ENCODE measurements around the gene ADAMTSL2. TPM values are rescaled to one million over a fixed set of nuclear protein-coding genes. Genes with fewer than 3 reads are reported as not detected.
A peak's percentile ranks its signal among the peaks of the same experiment; 100 is the strongest.

The ADAMTSL2 gene
- total RNA-seq, 1 donor from 2014 or later: not detected

- no peaks in the 10 kb centered on the region for H3K36me3 Mint-ChIP-seq (ENCODE audit: low read depth)
- no peak overlapping the region for H3K27ac Mint-ChIP-seq
- H3K27me3 Mint-ChIP-seq (ENCODE audit: low read depth): peaks cover 28% of the 10 kb centered on the region
- no peaks in the 10 kb centered on the region for H3K9me3 Mint-ChIP-seq
- intact Hi-C loops (cut with micrococcal nuclease): no loop called here
- DNase-seq (ENCODE audit: low spot score): no peak
- H3K4me3 Mint-ChIP-seq (ENCODE audit: low read depth): no peak overlapping the region
- no peaks in the 10 kb centered on the region for H3K4me1 Mint-ChIP-seq (ENCODE audit: low read depth)
Observed at GRCh38 chr9:133612051-133612450, 77.5 kb downstream of the ADAMTSL2 start.

GRCh38 chr9:133612816-133613215 is 78.3 kb downstream of the ADAMTSL2 start:
- H3K4me1 Mint-ChIP-seq (ENCODE audit: low read depth): no peaks in the 10 kb centered on the region
- intact Hi-C loops (cut with micrococcal nuclease): no loop called here
- no peaks in the 10 kb centered on the region for H3K9me3 Mint-ChIP-seq
- no peak overlapping the region for H3K4me3 Mint-ChIP-seq (ENCODE audit: low read depth)
- H3K36me3 Mint-ChIP-seq (ENCODE audit: low read depth): no peaks in the 10 kb centered on the region
- peaks cover 28% of the 10 kb centered on the region for H3K27me3 Mint-ChIP-seq (ENCODE audit: low read depth)
- no peak for DNase-seq (ENCODE audit: low spot score)
- H3K27ac Mint-ChIP-seq: no peak overlapping the region

GRCh38 chr9:133613432-133613831 is 78.9 kb downstream of the ADAMTSL2 start:
- Mint-ChIP-seq H3K27me3 (ENCODE audit: low read depth) (peaks cover 29% of the 10 kb centered on the region), H3K36me3 (ENCODE audit: low read depth) (no peaks in the 10 kb centered on the region), H3K9me3 (no peaks in the 10 kb centered on the region), H3K27ac (no peak overlapping the region), H3K4me1 (ENCODE audit: low read depth) (no peaks in the 10 kb centered on the region), H3K4me3 (ENCODE audit: low read depth) (no peak overlapping the region)
- intact Hi-C loops (cut with micrococcal nuclease): no loop called here
- DNase-seq (ENCODE audit: low spot score): no peak

GRCh38 chr9:133614056-133614455 is 79.6 kb downstream of the ADAMTSL2 start:
- H3K36me3 Mint-ChIP-seq (ENCODE audit: low read depth): no peaks in the 10 kb centered on the region
- DNase-seq (ENCODE audit: low spot score): no peak
- H3K9me3 Mint-ChIP-seq: no peaks in the 10 kb centered on the region
- no peak overlapping the region for H3K27ac Mint-ChIP-seq
- intact Hi-C loops (cut with micrococcal nuclease): no loop called here
- H3K4me1 Mint-ChIP-seq (ENCODE audit: low read depth): no peaks in the 10 kb centered on the region
- H3K27me3 Mint-ChIP-seq (ENCODE audit: low read depth): peaks cover 32% of the 10 kb centered on the region
- no peak overlapping the region for H3K4me3 Mint-ChIP-seq (ENCODE audit: low read depth)

- peaks cover 29% of the 10 kb centered on the region for H3K27me3 Mint-ChIP-seq (ENCODE audit: low read depth)
- DNase-seq (ENCODE audit: low spot score): no peak
- no peaks in the 10 kb centered on the region for H3K36me3 Mint-ChIP-seq (ENCODE audit: low read depth)
- H3K27ac Mint-ChIP-seq: no peak overlapping the region
- peaks cover 4% of the 10 kb centered on the region for H3K4me1 Mint-ChIP-seq (ENCODE audit: low read depth)
- intact Hi-C loops (cut with micrococcal nuclease): no loop called here
- H3K4me3 Mint-ChIP-seq (ENCODE audit: low read depth): no peak overlapping the region
- no peaks in the 10 kb centered on the region for H3K9me3 Mint-ChIP-seq
Observed at GRCh38 chr9:133614678-133615077, 80.2 kb downstream of the ADAMTSL2 start.

GRCh38 chr9:133615186-133615585 is 80.7 kb downstream of the ADAMTSL2 start:
- H3K36me3 Mint-ChIP-seq (ENCODE audit: low read depth): no peaks in the 10 kb centered on the region
- peaks cover 26% of the 10 kb centered on the region for H3K27me3 Mint-ChIP-seq (ENCODE audit: low read depth)
- no peak overlapping the region for H3K27ac Mint-ChIP-seq
- intact Hi-C loops (cut with micrococcal nuclease): no loop called here
- H3K9me3 Mint-ChIP-seq: no peaks in the 10 kb centered on the region
- DNase-seq (ENCODE audit: low spot score): no peak
- H3K4me1 Mint-ChIP-seq (ENCODE audit: low read depth): peaks cover 8% of the 10 kb centered on the region
- H3K4me3 Mint-ChIP-seq (ENCODE audit: low read depth): no peak overlapping the region

- Mint-ChIP-seq H3K27me3 (ENCODE audit: low read depth) (peaks cover 22% of the 10 kb centered on the region), H3K36me3 (ENCODE audit: low read depth) (no peaks in the 10 kb centered on the region)
- intact Hi-C loops (cut with micrococcal nuclease): no loop called here
Observed at GRCh38 chr9:133615606-133616188, 81.2 kb downstream of the ADAMTSL2 start.

GRCh38 chr9:133616643-133617405 is 82.3 kb downstream of the ADAMTSL2 start:
- Mint-ChIP-seq H3K4me1 (ENCODE audit: low read depth) (peaks cover 19% of the 10 kb centered on the region), H3K27me3 (ENCODE audit: low read depth) (peaks cover 14% of the 10 kb centered on the region), H3K9me3 (no peaks in the 10 kb centered on the region), H3K36me3 (ENCODE audit: low read depth) (no peaks in the 10 kb centered on the region), H3K27ac (no peak overlapping the region), H3K4me3 (ENCODE audit: low read depth) (no peak overlapping the region)
- DNase-seq (ENCODE audit: low spot score): no peak
- intact Hi-C loops (cut with micrococcal nuclease): no loop called here

More at GRCh38 chr9:133615606-133616188, 81.2 kb downstream of the ADAMTSL2 start:
- Mint-ChIP-seq H3K4me3 (ENCODE audit: low read depth) (no peak overlapping the region), H3K4me1 (ENCODE audit: low read depth) (peaks cover 9% of the 10 kb centered on the region), H3K27ac (no peak overlapping the region), H3K9me3 (no peaks in the 10 kb centered on the region)
- no peak for DNase-seq (ENCODE audit: low spot score)

GRCh38 chr9:133618726-133619125 is 84.2 kb downstream of the ADAMTSL2 start:
- H3K4me3 Mint-ChIP-seq (ENCODE audit: low read depth): no peak overlapping the region
- H3K9me3 Mint-ChIP-seq: no peaks in the 10 kb centered on the region
- H3K36me3 Mint-ChIP-seq (ENCODE audit: low read depth): no peaks in the 10 kb centered on the region
- no peak overlapping the region for H3K27ac Mint-ChIP-seq
- intact Hi-C loops (cut with micrococcal nuclease): no loop called here
- no peak for DNase-seq (ENCODE audit: low spot score)
- H3K4me1 Mint-ChIP-seq (ENCODE audit: low read depth): peaks cover 27% of the 10 kb centered on the region
- peaks cover 14% of the 10 kb centered on the region for H3K27me3 Mint-ChIP-seq (ENCODE audit: low read depth)

GRCh38 chr9:133619791-133620190 is 85.3 kb downstream of the ADAMTSL2 start:
- Mint-ChIP-seq H3K4me3 (ENCODE audit: low read depth) (peak overlapping the region; percentile 34), H3K9me3 (peaks cover under 1% of the 10 kb centered on the region), H3K27me3 (ENCODE audit: low read depth) (peaks cover 14% of the 10 kb centered on the region), H3K4me1 (ENCODE audit: low read depth) (peaks cover 27% of the 10 kb centered on the region), H3K27ac (no peak overlapping the region), H3K36me3 (ENCODE audit: low read depth) (no peaks in the 10 kb centered on the region)
- peak; percentile 43 for DNase-seq (ENCODE audit: low spot score)
- intact Hi-C loops (cut with micrococcal nuclease): no loop called here

GRCh38 chr9:133621725-133622267 is 87.3 kb downstream of the ADAMTSL2 start:
- H3K36me3 Mint-ChIP-seq (ENCODE audit: low read depth): no peaks in the 10 kb centered on the region
- H3K27me3 Mint-ChIP-seq (ENCODE audit: low read depth): peaks cover 14% of the 10 kb centered on the region
- no peak for DNase-seq (ENCODE audit: low spot score)
- H3K4me1 Mint-ChIP-seq (ENCODE audit: low read depth): peaks cover 27% of the 10 kb centered on the region
- no peak overlapping the region for H3K27ac Mint-ChIP-seq
- H3K9me3 Mint-ChIP-seq: peaks cover 14% of the 10 kb centered on the region
- intact Hi-C loops (cut with micrococcal nuclease): no loop called here
- no peak overlapping the region for H3K4me3 Mint-ChIP-seq (ENCODE audit: low read depth)

- intact Hi-C loops (cut with micrococcal nuclease): no loop called here
Observed at GRCh38 chr9:133622555-133622954, 88.1 kb downstream of the ADAMTSL2 start.

More at GRCh38 chr9:133622555-133622954, 88.1 kb downstream of the ADAMTSL2 start:
- no peak for DNase-seq (ENCODE audit: low spot score)
- peaks cover 27% of the 10 kb centered on the region for H3K4me1 Mint-ChIP-seq (ENCODE audit: low read depth)
- peaks cover 14% of the 10 kb centered on the region for H3K27me3 Mint-ChIP-seq (ENCODE audit: low read depth)
- H3K36me3 Mint-ChIP-seq (ENCODE audit: low read depth): no peaks in the 10 kb centered on the region
- no peak overlapping the region for H3K4me3 Mint-ChIP-seq (ENCODE audit: low read depth)
- H3K9me3 Mint-ChIP-seq: peaks cover 15% of the 10 kb centered on the region
- no peak overlapping the region for H3K27ac Mint-ChIP-seq

Measured in activated T-helper 2 cell treated with anti-CD3 and anti-CD28 coated beads, Interferon-gamma antibody, Interleukin-2, Interleukin-4, amounts not matched to agents 10 μg/mL and 5 μg/mL and 100 μg/mL, durations not matched to agents 14 hours and 24 hours and 36 hours (primary cell).